ENCODE results near the gene GABRR1.

- TF ChIP-seq FOXA1 (IDR thresholded peaks at IDR 0.05) (no peak), SP1 (IDR thresholded peaks at IDR 0.05) (no peak), CTBP1 (IDR thresholded peaks at IDR 0.05; ENCODE audit: borderline replicate concordance) (no peak), ELF4 (IDR thresholded peaks at IDR 0.05) (no peak), BHLHE40 (IDR thresholded peaks at IDR 0.05; ENCODE audit: borderline replicate concordance) (no peak), ARNT (IDR thresholded peaks at IDR 0.05) (no peak), FOXK2 (IDR thresholded peaks at IDR 0.05) (no peak), HDGF (IDR thresholded peaks at IDR 0.05; ENCODE audit: borderline replicate concordance) (no peak), LEF1 (IDR thresholded peaks at IDR 0.05; ENCODE audit: borderline replicate concordance) (no peak)
- TF ChIP-seq, protein P1, sequence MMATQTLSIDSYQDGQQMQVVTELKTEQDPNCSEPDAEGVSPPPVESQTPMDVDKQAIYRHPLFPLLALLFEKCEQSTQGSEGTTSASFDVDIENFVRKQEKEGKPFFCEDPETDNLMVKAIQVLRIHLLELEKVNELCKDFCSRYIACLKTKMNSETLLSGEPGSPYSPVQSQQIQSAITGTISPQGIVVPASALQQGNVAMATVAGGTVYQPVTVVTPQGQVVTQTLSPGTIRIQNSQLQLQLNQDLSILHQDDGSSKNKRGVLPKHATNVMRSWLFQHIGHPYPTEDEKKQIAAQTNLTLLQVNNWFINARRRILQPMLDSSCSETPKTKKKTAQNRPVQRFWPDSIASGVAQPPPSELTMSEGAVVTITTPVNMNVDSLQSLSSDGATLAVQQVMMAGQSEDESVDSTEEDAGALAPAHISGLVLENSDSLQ (IDR thresholded peaks at IDR 0.05), result no peak
Observed at GRCh38 chr6:89140347-89141156, 76.6 kb downstream of the GABRR1 start.
